Naive thymus-derived CD8-positive, alpha-beta T cell (primary cell): ENCODE measurements around the gene ATXN7. TPM values are rescaled to one million over a fixed set of nuclear protein-coding genes. Genes with fewer than 3 reads are reported as not detected.

ENCODE experiments used
- ATAC-seq, 2 donors: fragments of 150-1000 bp; cut with Tn5 transposase in 1 of 2; sonication (Bioruptor Pico), chemical (Tn5 transposase) in 1 of 2; 1 replicate in 1 of 2; 2 replicates in 1 of 2; pipeline ENCODE4 v1.10.0; 2021; ENCODE audit warnings: mild to moderate bottlenecking in 2 of 2, moderate library complexity in 2 of 2
- POLR2A ChIA-PET: fragments of 350-600 bp; sonication (Branson Sonifier 250); formaldehyde crosslinking; loops from one replicate; lab custom pipeline; 2021; ENCODE audit warnings: antibody characterized with exemption; lab: Charles Lee
- DNase-seq, 10 donors: peaks; one replicate each; pipeline versions ENCODE4 v3.0.0 to v3.0.0-alpha.2; 2020 to 2022
- H3K27ac Mint-ChIP-seq, 10 donors: one replicate each; pipeline ENCODE4 v1.8.0; 2020 to 2022; ENCODE audit warnings: mild to moderate bottlenecking in 10 of 10, mixed read lengths in 10 of 10, moderate library complexity in 4 of 10, inconsistent platforms in 1 of 10
- H3K27me3 Mint-ChIP-seq, 5 donors: one replicate each; pipeline ENCODE4 v1.8.0; 2021 to 2022; ENCODE audit warnings: mixed read lengths in 5 of 5
- H3K36me3 Mint-ChIP-seq, 3 donors: one replicate each; pipeline ENCODE4 v1.8.0; 2020 to 2022; ENCODE audit warnings: mixed read lengths in 3 of 3, mild to moderate bottlenecking in 2 of 3, inconsistent platforms in 1 of 3
- H3K4me1 Mint-ChIP-seq, 4 donors: one replicate each; pipeline ENCODE4 v1.8.0; 2021 to 2022; ENCODE audit warnings: mixed read lengths in 4 of 4
- H3K4me3 Mint-ChIP-seq, 10 donors: one replicate each; pipeline ENCODE4 v1.8.0; 2020 to 2022; ENCODE audit warnings: mild to moderate bottlenecking in 10 of 10, mixed read lengths in 10 of 10, moderate library complexity in 6 of 10, inconsistent platforms in 1 of 10
- H3K9me3 Mint-ChIP-seq, 9 donors: one replicate each; pipeline ENCODE4 v1.8.0; 2020 to 2022; ENCODE audit warnings: mixed read lengths in 9 of 9, mild to moderate bottlenecking in 3 of 9, inconsistent platforms in 1 of 9, moderate library complexity in 1 of 9
- polyA plus RNA-seq, 3 donors: library from polyadenylated mRNA; unstranded; fragments of 300-500 nt; fragmentation: Illumina TruSeq; gene quantifications; one replicate each; pipeline ENCODE4 v1.2.3, GENCODE V29; 2021
- total RNA-seq, 8 experiments: library from RNA in 2 of 8; stranded (reverse) in 2 of 8; gene quantifications; one replicate each; pipeline ENCODE4 v1.2.3 and lab custom pipeline; 2021 to 2026

Gene ATXN7
- total and polyA plus RNA-seq, 5 experiments from 2014 or later: 18.0 to 162 (median 29.8) TPM

DNA sequence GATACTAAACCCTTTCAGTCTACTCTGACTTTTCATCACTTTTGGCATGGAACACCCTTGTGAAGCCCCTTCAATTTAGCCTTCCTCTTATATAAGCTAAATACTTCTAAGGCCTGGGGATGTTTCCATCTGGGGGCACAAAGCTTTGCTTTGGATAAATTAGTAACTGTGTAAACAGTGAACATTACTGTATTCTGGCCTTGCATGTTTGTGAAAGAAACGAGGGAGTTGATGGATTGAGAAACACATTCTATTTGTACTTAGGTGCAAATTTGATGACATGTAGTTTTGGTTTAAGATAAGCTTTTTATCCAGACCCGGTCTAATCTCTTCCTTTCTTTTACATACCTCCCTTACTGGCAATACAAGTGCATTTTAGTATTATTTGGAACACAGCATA lies 139.9 kb downstream of the ATXN7 start:
- Mint-ChIP-seq H3K27me3 (no peaks in the 10 kb centered on the region), H3K9me3 (no peaks in the 10 kb centered on the region), H3K27ac (peak overlapping the region in 1 of 10 donors; percentile 43), H3K4me3 (no peak overlapping the region), H3K4me1 (peaks cover 5 to 22% (median 10%) of the 10 kb centered on the region in 4 donors), H3K36me3 (peaks cover 0 to 42% (median 9%) of the 10 kb centered on the region in 3 donors)
- no peak for DNase-seq
- no peak for ATAC-seq
- POLR2A ChIA-PET: interaction anchor here (0.6 to 1.0 kb wide), 3 partner anchors 8 to 20 kb away, joined by 3 to 4 read pairs (median 4); no protein-coding TSS in a partner anchor

- H3K4me1 Mint-ChIP-seq: peaks cover 12 to 23% (median 15%) of the 10 kb centered on the region in 4 donors
- no peaks in the 10 kb centered on the region for H3K9me3 Mint-ChIP-seq
- POLR2A ChIA-PET: no interaction called here
- peaks cover 0 to 18% (median 2%) of the 10 kb centered on the region in 3 donors for H3K36me3 Mint-ChIP-seq
- H3K27ac Mint-ChIP-seq: peak overlapping the region in 3 of 10 donors; percentile 48 to 69 (median 52)
- no peak for DNase-seq
- no peaks in the 10 kb centered on the region for H3K27me3 Mint-ChIP-seq
- ATAC-seq: no peak
- H3K4me3 Mint-ChIP-seq: no peak overlapping the region
These were observed 144.3 kb downstream of the ATXN7 start for GRCh38 chr3:64008017-64008416.

DNA sequence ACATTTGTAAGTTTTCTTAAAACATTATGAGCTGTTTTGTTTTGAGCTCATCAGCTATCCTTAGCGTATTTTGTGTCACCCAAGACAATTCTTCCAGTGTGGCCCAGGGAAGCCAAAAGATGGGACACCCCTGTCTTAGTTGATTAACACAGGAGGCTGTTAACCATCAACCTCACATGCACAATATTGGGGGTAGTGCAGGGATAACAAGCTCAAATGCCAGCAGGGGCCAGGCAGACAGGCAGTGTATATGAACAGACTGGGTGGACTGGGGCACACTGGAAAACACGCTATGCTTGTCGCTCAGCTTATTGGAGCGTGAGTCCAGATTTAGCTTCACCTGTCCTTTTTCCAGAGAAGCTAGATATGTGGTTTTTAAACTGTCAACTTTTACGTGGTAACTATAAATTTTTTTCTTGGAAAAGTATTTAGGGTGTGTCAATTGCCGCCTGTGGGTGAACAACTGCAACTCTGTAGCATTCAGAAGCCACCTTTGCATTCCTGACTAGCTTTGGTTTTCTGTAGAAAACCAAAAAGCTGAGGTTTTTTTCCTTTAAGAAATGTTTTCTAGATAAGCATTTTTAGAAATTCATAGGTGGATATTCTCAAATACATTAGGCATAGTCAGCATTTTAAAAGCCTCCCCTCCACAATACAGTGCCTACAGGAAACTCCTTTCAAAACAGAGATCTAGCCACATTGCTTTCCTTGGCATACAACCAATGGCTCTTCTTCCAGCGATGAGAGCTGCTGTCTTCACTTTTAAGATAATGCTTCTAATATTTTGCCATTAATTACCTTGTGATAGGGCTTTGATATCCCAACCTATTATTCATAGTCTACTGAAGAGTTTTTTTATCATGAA lies 145.1 kb downstream of the ATXN7 start:
- H3K4me3 Mint-ChIP-seq: no peak overlapping the region
- H3K27me3 Mint-ChIP-seq: no peaks in the 10 kb centered on the region
- POLR2A ChIA-PET: no interaction called here
- ATAC-seq (no peak), DNase-seq (no peak)
- peaks cover 0 to 21% (median 0%) of the 10 kb centered on the region in 3 donors for H3K36me3 Mint-ChIP-seq
- peaks cover 12 to 24% (median 18%) of the 10 kb centered on the region in 4 donors for H3K4me1 Mint-ChIP-seq
- no peaks in the 10 kb centered on the region for H3K9me3 Mint-ChIP-seq
- peak overlapping the region in 9 of 10 donors; percentile 11 to 85 (median 69) for H3K27ac Mint-ChIP-seq

DNA sequence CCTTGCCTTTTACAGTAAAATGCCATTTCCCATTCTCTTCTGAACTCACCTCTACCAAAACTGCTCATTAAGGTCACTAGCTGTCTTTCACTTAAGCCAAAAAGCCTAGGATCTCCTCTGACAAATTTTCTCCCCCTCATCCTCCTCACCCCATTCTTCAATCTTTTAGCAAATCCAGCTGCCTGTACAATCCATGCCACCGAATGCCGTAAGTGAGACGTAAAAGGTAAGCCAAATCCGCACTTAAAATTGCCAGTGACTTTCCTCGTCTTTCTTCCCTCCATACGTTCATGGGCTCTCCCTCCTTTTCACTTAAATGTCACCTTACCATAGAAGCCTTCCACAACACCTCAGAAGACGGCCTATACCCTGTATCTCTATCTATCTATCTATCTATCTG lies 145.9 kb downstream of the ATXN7 start:
- Mint-ChIP-seq H3K4me1 (peaks cover 16 to 29% (median 23%) of the 10 kb centered on the region in 4 donors), H3K36me3 (peaks cover 0 to 24% (median 1%) of the 10 kb centered on the region in 3 donors), H3K27ac (peak overlapping the region in 9 of 10 donors; percentile 3 to 86 (median 67)), H3K4me3 (peak overlapping the region in 1 of 10 donors; percentile 43), H3K27me3 (no peaks in the 10 kb centered on the region), H3K9me3 (no peaks in the 10 kb centered on the region)
- POLR2A ChIA-PET: no interaction called here
- no peak for ATAC-seq
- DNase-seq: no peak

- Mint-ChIP-seq H3K4me3 (no peak overlapping the region), H3K4me1 (peaks cover 18 to 33% (median 26%) of the 10 kb centered on the region in 4 donors), H3K27me3 (no peaks in the 10 kb centered on the region), H3K27ac (peak overlapping the region in 3 of 10 donors; percentile 10 to 79 (median 24)), H3K36me3 (peaks cover 0 to 24% (median 5%) of the 10 kb centered on the region in 3 donors), H3K9me3 (no peaks in the 10 kb centered on the region)
- ATAC-seq: no peak
- DNase-seq: no peak
- POLR2A ChIA-PET: no interaction called here
These were observed 146.5 kb downstream of the ATXN7 start for GRCh38 chr3:64010199-64010598.

GRCh38 chr3:64011685-64012084 lies 148.0 kb downstream of the ATXN7 start:
- POLR2A ChIA-PET: interaction anchor here (1.0 kb wide), 1 partner anchor 43 kb away, joined by 3 read pairs; no protein-coding TSS in a partner anchor
- Mint-ChIP-seq H3K4me1 (peaks cover 21 to 34% (median 26%) of the 10 kb centered on the region in 4 donors), H3K27me3 (no peaks in the 10 kb centered on the region), H3K9me3 (no peaks in the 10 kb centered on the region), H3K36me3 (peaks cover under 1 to 31% (median 5%) of the 10 kb centered on the region in 3 donors), H3K4me3 (no peak overlapping the region), H3K27ac (peak overlapping the region in 7 of 10 donors; percentile 21 to 85 (median 47))
- DNase-seq (no peak), ATAC-seq (no peak)

DNA sequence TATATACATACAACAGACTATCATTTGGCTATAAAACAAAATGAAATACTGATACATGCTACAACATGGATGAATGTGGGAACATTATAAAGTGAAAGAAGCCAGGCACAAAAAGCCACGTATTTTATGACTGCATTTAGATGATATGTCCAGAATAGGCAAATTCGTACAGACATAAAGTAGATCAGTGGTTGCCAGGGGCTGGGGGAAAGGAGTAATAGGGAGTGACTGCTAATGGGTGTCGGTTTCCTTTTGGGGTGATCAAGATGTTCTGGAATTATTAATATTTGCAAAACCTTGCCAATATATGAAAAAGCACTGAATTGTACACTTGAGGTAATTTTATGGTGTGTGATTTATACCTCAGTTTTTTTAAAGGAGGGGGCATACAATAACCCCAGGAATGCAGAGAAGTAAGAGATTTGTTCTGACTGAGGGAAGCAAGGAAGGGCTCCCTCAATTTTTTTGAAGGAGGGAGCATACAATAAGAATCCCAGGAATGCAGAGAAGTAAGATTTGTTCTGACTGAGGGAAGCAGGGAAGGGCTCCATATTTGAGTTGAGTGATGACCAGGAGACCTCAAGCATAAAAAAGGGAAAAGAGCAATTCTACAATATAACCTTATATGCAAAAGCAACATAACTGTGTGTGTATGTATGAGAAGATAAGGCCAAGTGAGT lies 153.4 kb downstream of the ATXN7 start:
- H3K4me1 Mint-ChIP-seq: peaks cover 25 to 59% (median 44%) of the 10 kb centered on the region in 4 donors
- H3K27ac Mint-ChIP-seq: peak overlapping the region in 8 of 10 donors; percentile 19 to 69 (median 60)
- no peaks in the 10 kb centered on the region for H3K9me3 Mint-ChIP-seq
- DNase-seq: no peak
- ATAC-seq: no peak
- no peaks in the 10 kb centered on the region for H3K27me3 Mint-ChIP-seq
- POLR2A ChIA-PET: no interaction called here
- H3K36me3 Mint-ChIP-seq: peaks cover 13 to 47% (median 25%) of the 10 kb centered on the region in 3 donors
- H3K4me3 Mint-ChIP-seq: no peak overlapping the region

DNA sequence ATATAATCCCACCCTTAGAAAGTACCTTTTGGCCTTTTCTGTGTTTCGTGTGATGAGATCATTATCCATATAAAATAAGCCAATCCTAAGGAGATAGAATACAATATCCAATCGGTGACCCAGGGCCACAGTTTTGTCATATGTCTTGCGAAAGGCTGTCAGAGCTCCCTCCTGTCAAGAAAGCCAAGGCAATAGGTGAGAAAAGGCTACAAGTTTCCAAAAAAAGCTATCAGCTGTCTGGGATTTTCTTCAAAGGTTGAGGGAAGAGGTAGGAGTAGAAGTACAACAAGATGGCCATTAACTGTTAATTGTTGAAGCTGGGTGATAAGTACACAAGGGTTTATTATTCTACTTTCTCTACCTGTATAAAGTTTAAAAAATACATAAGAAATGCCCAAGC lies 155.6 kb downstream of the ATXN7 start:
- no peak overlapping the region for H3K4me3 Mint-ChIP-seq
- no peaks in the 10 kb centered on the region for H3K9me3 Mint-ChIP-seq
- peaks cover 25 to 56% (median 51%) of the 10 kb centered on the region in 4 donors for H3K4me1 Mint-ChIP-seq
- POLR2A ChIA-PET: no interaction called here
- ATAC-seq (no peak), DNase-seq (no peak)
- peak overlapping the region in 8 of 10 donors; percentile 12 to 79 (median 44) for H3K27ac Mint-ChIP-seq
- H3K27me3 Mint-ChIP-seq: no peaks in the 10 kb centered on the region
- peaks cover 11 to 53% (median 13%) of the 10 kb centered on the region in 3 donors for H3K36me3 Mint-ChIP-seq

- H3K4me1 Mint-ChIP-seq: peaks cover 19 to 50% (median 48%) of the 10 kb centered on the region in 4 donors
- peak overlapping the region in 1 of 10 donors; percentile 13 for H3K27ac Mint-ChIP-seq
- H3K27me3 Mint-ChIP-seq: no peaks in the 10 kb centered on the region
- peaks cover 8 to 53% (median 11%) of the 10 kb centered on the region in 3 donors for H3K36me3 Mint-ChIP-seq
- no peaks in the 10 kb centered on the region for H3K9me3 Mint-ChIP-seq
- POLR2A ChIA-PET: no interaction called here
- H3K4me3 Mint-ChIP-seq: no peak overlapping the region
- DNase-seq: no peak
- no peak for ATAC-seq
These were observed 156.2 kb downstream of the ATXN7 start for GRCh38 chr3:64019879-64020278.

GRCh38 chr3:64021922-64022321 lies 158.3 kb downstream of the ATXN7 start:
- Mint-ChIP-seq H3K27me3 (peaks cover 0 to 2% (median 0%) of the 10 kb centered on the region in 5 donors), H3K27ac (peak overlapping the region; percentile 57 to 96 (median 92)), H3K4me3 (peak overlapping the region; percentile 75 to 92 (median 88)), H3K9me3 (no peaks in the 10 kb centered on the region), H3K36me3 (peaks cover 4 to 50% (median 8%) of the 10 kb centered on the region in 3 donors), H3K4me1 (peaks cover 18 to 48% (median 43%) of the 10 kb centered on the region in 4 donors)
- DNase-seq: no peak
- POLR2A ChIA-PET: interaction anchor here (1.5 to 2.8 kb wide), 3 partner anchors 25 to 110 kb away, joined by 3 to 29 read pairs (median 13); partner anchors contain the start of gene SCAANT1
- ATAC-seq: no peak

- H3K9me3 Mint-ChIP-seq: no peaks in the 10 kb centered on the region
- peaks cover 4 to 43% (median 8%) of the 10 kb centered on the region in 3 donors for H3K36me3 Mint-ChIP-seq
- H3K27ac Mint-ChIP-seq: peak overlapping the region; percentile 57 to 96 (median 92)
- peak overlapping the region; percentile 75 to 92 (median 88) for H3K4me3 Mint-ChIP-seq
- peak; percentile 9 for ATAC-seq
- POLR2A ChIA-PET: interaction anchor here (0.6 to 2.8 kb wide), 5 partner anchors 26 to 159 kb away, joined by 3 to 29 read pairs (median 4); partner anchors contain the start of genes ATXN7, SCAANT1 and THOC7
- peak in 3 of 10 donors; percentile 1 to 18 (median 12) for DNase-seq
- peaks cover 0 to 9% (median 6%) of the 10 kb centered on the region in 5 donors for H3K27me3 Mint-ChIP-seq
- peaks cover 14 to 43% (median 37%) of the 10 kb centered on the region in 4 donors for H3K4me1 Mint-ChIP-seq
These were observed 159.0 kb downstream of the ATXN7 start for GRCh38 chr3:64022451-64023186.
